ENCODE results near the gene TBCC. TPM values are rescaled to one million over a fixed set of nuclear protein-coding genes. Genes with fewer than 3 reads are reported as not detected.

The TBCC gene
- total RNA-seq, 5 donors from 2014 or later (not counting 1 experiment from before 2014, with no cell fraction given), result 56.5 to 74.8 (median 59.4) TPM

- H3K4me3 ChIP-seq (ENCODE audit: control insufficient read depth in 1 of 2, extremely low read depth in 1 of 2, low read length in 1 of 2), result peak overlapping the region; percentile 57 to 100
- H3K27ac Mint-ChIP-seq, result peak overlapping the region; percentile 95 to 97
- DNase-seq (peak; percentile 53 to 85 (median 68)), ATAC-seq (replicated peaks in 1 of 4) (peak; percentile 51 to 63 (median 56))
- CTCF ChIA-PET, result interaction anchor here (0.6 to 2.6 kb wide), 13 partner anchors 10 to 960 kb away, joined by 3 to 21 read pairs (median 5); partner anchors contain the start of genes BICRAL (in 1 of the 2) and RPL7L1 (in 1 of the 2)
- H3K36me3 Mint-ChIP-seq, result peaks cover 16% of the 10 kb centered on the region
- WGBS (ENCODE audit: insufficient coverage), result 0% methylated on average over 28 of the region's 55 CpGs
- no peaks in the 10 kb centered on the region for H3K27me3 Mint-ChIP-seq
- peak overlapping the region; percentile 89 to 100 (median 100) for H3K4me3 Mint-ChIP-seq
- no peaks in the 10 kb centered on the region for H3K9me3 ChIP-seq
- no peaks in the 10 kb centered on the region for H3K36me3 ChIP-seq (ENCODE audit: control insufficient read depth in 2 of 2, extremely low read depth in 1 of 2, insufficient read depth in 1 of 2, low read length in 1 of 2)
- peaks cover 0 to 2% of the 10 kb centered on the region in 2 experiments for H3K27me3 ChIP-seq (replicated peaks in 1 of 2; ENCODE audit: control insufficient read depth in 2 of 2, extremely low read depth in 1 of 2, insufficient read depth in 2 of 2, low read length in 1 of 2)
- peak overlapping the region; percentile 92 for H3K27ac ChIP-seq (ENCODE audit: low read length)
- POLR2A ChIA-PET, result interaction anchor here (0.5 to 4.3 kb wide), 20 partner anchors 10 to 803 kb away, joined by 3 to 101 read pairs (median 6); partner anchors contain the start of genes BICRAL (in 2 of the 2), CNPY3 (in 1 of the 2), KLHDC3 (in 1 of the 2) and MEA1 (in 1 of the 2)
- H3K9me3 Mint-ChIP-seq, result peaks cover 7 to 10% (median 10%) of the 10 kb centered on the region in 3 donors
- H3K4me1 ChIP-seq (ENCODE audit: control insufficient read depth in 1 of 2, extremely low read depth in 1 of 2, insufficient read depth in 2 of 2, low read length in 2 of 2), result peaks cover 12 to 49% of the 10 kb centered on the region in 2 experiments
- peaks cover 27 to 41% (median 37%) of the 10 kb centered on the region in 3 donors for H3K4me1 Mint-ChIP-seq
Observed at GRCh38 chr6:42746463-42747391, 824 bp upstream of the TBCC start.

- peaks cover 7 to 10% (median 10%) of the 10 kb centered on the region in 3 donors for H3K9me3 Mint-ChIP-seq
- DNase-seq, result peak in 13 of 35 experiments; percentile 9 to 52 (median 15)
- H3K4me3 Mint-ChIP-seq, result peak overlapping the region; percentile 89 to 100 (median 100)
- 5% methylated on average over 29 of the region's 29 CpGs for WGBS (ENCODE audit: insufficient coverage)
- Histone ChIP-seq H3K36me3 (ENCODE audit: control insufficient read depth in 2 of 2, extremely low read depth in 1 of 2, insufficient read depth in 1 of 2, low read length in 1 of 2) (no peaks in the 10 kb centered on the region), H3K27me3 (replicated peaks in 1 of 2; ENCODE audit: control insufficient read depth in 2 of 2, extremely low read depth in 1 of 2, insufficient read depth in 2 of 2, low read length in 1 of 2) (peaks cover 0 to 2% of the 10 kb centered on the region in 2 experiments), H3K9me3 (no peaks in the 10 kb centered on the region), H3K4me3 (ENCODE audit: control insufficient read depth in 1 of 2, extremely low read depth in 1 of 2, low read length in 1 of 2) (peak overlapping the region; percentile 77 to 100), H3K4me1 (ENCODE audit: control insufficient read depth in 1 of 2, extremely low read depth in 1 of 2, insufficient read depth in 2 of 2, low read length in 2 of 2) (peaks cover 12 to 42% of the 10 kb centered on the region in 2 experiments), H3K27ac (ENCODE audit: low read length) (peak overlapping the region; percentile 88)
- no peak for ATAC-seq (replicated peaks in 1 of 4)
- H3K4me1 Mint-ChIP-seq, result peaks cover 27 to 35% (median 33%) of the 10 kb centered on the region in 3 donors
- peaks cover 13% of the 10 kb centered on the region for H3K36me3 Mint-ChIP-seq
- H3K27ac Mint-ChIP-seq, result peak overlapping the region in 1 of 2 donors; percentile 100
- CTCF ChIA-PET, result interaction anchor here (0.7 to 2.6 kb wide), 6 partner anchors 19 to 148 kb away, joined by 3 to 21 read pairs (median 5); partner anchors contain the start of gene RPL7L1 (in 1 of the 2)
- POLR2A ChIA-PET, result interaction anchor here (0.5 to 4.3 kb wide), 17 partner anchors 22 to 269 kb away, joined by 3 to 101 read pairs (median 5); partner anchors contain the start of genes BICRAL (in 2 of the 2), KLHDC3 (in 1 of the 2), MEA1 (in 1 of the 2) and RPL7L1 (in 1 of the 2)
- no peaks in the 10 kb centered on the region for H3K27me3 Mint-ChIP-seq
Observed at GRCh38 chr6:42745083-42745639, 742 bp downstream of the TBCC start.

GRCh38 chr6:42744351-42744893 lies 1.5 kb downstream of the TBCC start:
- Mint-ChIP-seq H3K9me3 (peaks cover 7 to 10% (median 10%) of the 10 kb centered on the region in 3 donors), H3K27me3 (no peaks in the 10 kb centered on the region), H3K4me1 (peaks cover 27 to 34% (median 33%) of the 10 kb centered on the region in 3 donors), H3K4me3 (peak overlapping the region; percentile 89 to 100 (median 100)), H3K36me3 (peaks cover 13% of the 10 kb centered on the region), H3K27ac (peak overlapping the region; percentile 19 to 44)
- Histone ChIP-seq H3K4me1 (ENCODE audit: control insufficient read depth in 1 of 2, extremely low read depth in 1 of 2, insufficient read depth in 2 of 2, low read length in 2 of 2) (peaks cover 12 to 40% of the 10 kb centered on the region in 2 experiments), H3K4me3 (ENCODE audit: control insufficient read depth in 1 of 2, extremely low read depth in 1 of 2, low read length in 1 of 2) (peak overlapping the region; percentile 77 to 100), H3K27ac (ENCODE audit: low read length) (no peak overlapping the region), H3K36me3 (ENCODE audit: control insufficient read depth in 2 of 2, extremely low read depth in 1 of 2, insufficient read depth in 1 of 2, low read length in 1 of 2) (no peaks in the 10 kb centered on the region), H3K9me3 (no peaks in the 10 kb centered on the region), H3K27me3 (replicated peaks in 1 of 2; ENCODE audit: control insufficient read depth in 2 of 2, extremely low read depth in 1 of 2, insufficient read depth in 2 of 2, low read length in 1 of 2) (peaks cover 0 to 2% of the 10 kb centered on the region in 2 experiments)
- ATAC-seq (replicated peaks in 1 of 4), result no peak
- WGBS (ENCODE audit: insufficient coverage), result 88% methylated on average over 5 of the region's 21 CpGs
- POLR2A ChIA-PET, result interaction anchor here (0.5 to 4.3 kb wide), 7 partner anchors 21 to 81 kb away, joined by 3 to 67 read pairs (median 6); no protein-coding TSS in a partner anchor
- CTCF ChIA-PET, result interaction anchor here in 1 of 2 donors (2.6 kb wide), 1 partner anchor 18 kb away, joined by 18 read pairs; no protein-coding TSS in a partner anchor
- DNase-seq, result no peak

GRCh38 chr6:42742116-42742894 lies 3.6 kb downstream of the TBCC start:
- no peak overlapping the region for H3K27ac ChIP-seq (ENCODE audit: low read length)
- H3K4me1 ChIP-seq (ENCODE audit: control insufficient read depth in 1 of 2, extremely low read depth in 1 of 2, insufficient read depth in 2 of 2, low read length in 2 of 2), result peaks cover 4 to 28% of the 10 kb centered on the region in 2 experiments
- ChIA-PET CTCF (interaction anchor here in 1 of 2 donors (0.6 kb wide), 1 partner anchor 55 kb away, joined by 5 read pairs; no protein-coding TSS in a partner anchor), POLR2A (interaction anchor here (1.5 to 1.7 kb wide), 2 partner anchors 17 to 28 kb away, joined by 4 read pairs; no protein-coding TSS in a partner anchor)
- H3K27me3 Mint-ChIP-seq, result no peaks in the 10 kb centered on the region
- ATAC-seq (replicated peaks in 1 of 4), result no peak
- H3K9me3 Mint-ChIP-seq, result peaks cover 7 to 10% (median 10%) of the 10 kb centered on the region in 3 donors
- no peak overlapping the region for H3K27ac Mint-ChIP-seq
- 87% methylated on average over 5 of the region's 5 CpGs for WGBS (ENCODE audit: insufficient coverage)
- H3K36me3 ChIP-seq (ENCODE audit: control insufficient read depth in 2 of 2, extremely low read depth in 1 of 2, insufficient read depth in 1 of 2, low read length in 1 of 2), result no peaks in the 10 kb centered on the region
- no peak overlapping the region for H3K4me3 ChIP-seq (ENCODE audit: control insufficient read depth in 1 of 2, extremely low read depth in 1 of 2, low read length in 1 of 2)
- H3K4me1 Mint-ChIP-seq, result peaks cover 7 to 17% (median 13%) of the 10 kb centered on the region in 3 donors
- H3K4me3 Mint-ChIP-seq, result peak overlapping the region in 2 of 3 donors; percentile 29
- no peak for DNase-seq
- H3K27me3 ChIP-seq (replicated peaks in 1 of 2; ENCODE audit: control insufficient read depth in 2 of 2, extremely low read depth in 1 of 2, insufficient read depth in 2 of 2, low read length in 1 of 2), result peaks cover 0 to 2% of the 10 kb centered on the region in 2 experiments
- no peaks in the 10 kb centered on the region for H3K9me3 ChIP-seq
- H3K36me3 Mint-ChIP-seq, result peaks cover 7% of the 10 kb centered on the region

- DNase-seq (no peak), ATAC-seq (replicated peaks in 1 of 4) (no peak)
- ChIA-PET POLR2A (interaction anchor here (0.6 to 0.7 kb wide), 3 partner anchors 42 to 152 kb away, joined by 3 to 8 read pairs (median 4); no protein-coding TSS in a partner anchor), CTCF (interaction anchor here in 1 of 2 donors (0.6 to 0.9 kb wide), 3 partner anchors 16 to 265 kb away, joined by 3 to 5 read pairs (median 4); no protein-coding TSS in a partner anchor)
- H3K36me3 Mint-ChIP-seq, result peaks cover 4% of the 10 kb centered on the region
- H3K4me1 Mint-ChIP-seq, result peaks cover 2 to 14% (median 10%) of the 10 kb centered on the region in 3 donors
- peaks cover 7 to 8% (median 8%) of the 10 kb centered on the region in 3 donors for H3K9me3 Mint-ChIP-seq
- H3K27me3 ChIP-seq (replicated peaks in 1 of 2; ENCODE audit: control insufficient read depth in 2 of 2, extremely low read depth in 1 of 2, insufficient read depth in 2 of 2, low read length in 1 of 2), result peaks cover 0 to 1% of the 10 kb centered on the region in 2 experiments
- no peak overlapping the region for H3K4me3 Mint-ChIP-seq
- no peaks in the 10 kb centered on the region for H3K9me3 ChIP-seq
- no peak overlapping the region for H3K27ac ChIP-seq (ENCODE audit: low read length)
- peaks cover 4 to 21% of the 10 kb centered on the region in 2 experiments for H3K4me1 ChIP-seq (ENCODE audit: control insufficient read depth in 1 of 2, extremely low read depth in 1 of 2, insufficient read depth in 2 of 2, low read length in 2 of 2)
- WGBS (ENCODE audit: insufficient coverage), result no CpG with 5 or more reads among the region's 3 CpGs
- no peak overlapping the region for H3K4me3 ChIP-seq (ENCODE audit: control insufficient read depth in 1 of 2, extremely low read depth in 1 of 2, low read length in 1 of 2)
- H3K27ac Mint-ChIP-seq, result no peak overlapping the region
- H3K27me3 Mint-ChIP-seq, result no peaks in the 10 kb centered on the region
- H3K36me3 ChIP-seq (ENCODE audit: control insufficient read depth in 2 of 2, extremely low read depth in 1 of 2, insufficient read depth in 1 of 2, low read length in 1 of 2), result no peaks in the 10 kb centered on the region
Observed at GRCh38 chr6:42740725-42741124, 5.2 kb downstream of the TBCC start.

Measured in T-cell (primary cell).